ENCODE results near the gene LIMS2.
A peak's percentile ranks its signal among the peaks of the same experiment; 100 is the strongest.

The LIMS2 gene

GRCh38 chr2:127700527-127701192 lies 25.3 kb upstream of the LIMS2 start:
- H3K9ac ChIP-seq (ENCODE audit: low read depth, low read length, poor library complexity, severe bottlenecking): peak overlapping the region; percentile 76
- H3K4me3 ChIP-seq (ENCODE audit: low read length, poor library complexity, severe bottlenecking): peak overlapping the region; percentile 78
- H3K9me3 ChIP-seq (ENCODE audit: insufficient read depth, low read depth, low read length): no peaks in the 10 kb centered on the region
- TF ChIP-seq CTCF (conservative IDR thresholded peaks at IDR 0.05; ENCODE audit: low read length) (no peak), EZH2phosphoT487 (IDR thresholded peaks at IDR 0.05; ENCODE audit: borderline replicate concordance) (no peak)
- H3K9me2 ChIP-seq (replicated peaks; ENCODE audit: low read depth, low read length): no peaks in the 10 kb centered on the region
- H3F3A ChIP-seq (ENCODE audit: low read depth): peaks cover 3% of the 10 kb centered on the region; the same call in 1 of the 2 replicates
- peak overlapping the region; percentile 81 for H3K4me2 ChIP-seq (ENCODE audit: low read depth, low read length, poor library complexity, severe bottlenecking)
- peaks cover 26% of the 10 kb centered on the region for H4K20me1 ChIP-seq (ENCODE audit: insufficient read depth, low read length, poor library complexity, severe bottlenecking)
- no peaks in the 10 kb centered on the region; the same call in 1 of the 2 replicates for H3K36me3 ChIP-seq (ENCODE audit: insufficient read depth, low read length)
- H3K4me1 ChIP-seq (ENCODE audit: insufficient read depth, low read length, poor library complexity, severe bottlenecking): peaks cover 30% of the 10 kb centered on the region
- H3K27me3 ChIP-seq (ENCODE audit: insufficient read depth, low read length, poor library complexity, severe bottlenecking): no peaks in the 10 kb centered on the region
- H2AFZ ChIP-seq (ENCODE audit: low read length): peak overlapping the region; percentile 72
- H3K79me2 ChIP-seq (ENCODE audit: insufficient read depth, low read length): peaks cover 26% of the 10 kb centered on the region

GRCh38 chr2:127698553-127699355 lies 23.4 kb upstream of the LIMS2 start:
- Histone ChIP-seq H3F3A (ENCODE audit: low read depth) (no peaks in the 10 kb centered on the region), H3K4me1 (ENCODE audit: insufficient read depth, low read length, poor library complexity, severe bottlenecking) (peaks cover 21% of the 10 kb centered on the region), H2AFZ (ENCODE audit: low read length) (no peak overlapping the region), H3K4me3 (ENCODE audit: low read length, poor library complexity, severe bottlenecking) (no peak overlapping the region), H3K79me2 (ENCODE audit: insufficient read depth, low read length) (peaks cover 16% of the 10 kb centered on the region), H4K20me1 (ENCODE audit: insufficient read depth, low read length, poor library complexity, severe bottlenecking) (peaks cover 16% of the 10 kb centered on the region), H3K4me2 (ENCODE audit: low read depth, low read length, poor library complexity, severe bottlenecking) (no peak overlapping the region), H3K27me3 (ENCODE audit: insufficient read depth, low read length, poor library complexity, severe bottlenecking) (no peaks in the 10 kb centered on the region), H3K9me3 (ENCODE audit: insufficient read depth, low read depth, low read length) (no peaks in the 10 kb centered on the region), H3K9ac (ENCODE audit: low read depth, low read length, poor library complexity, severe bottlenecking) (no peak overlapping the region), H3K9me2 (replicated peaks; ENCODE audit: low read depth, low read length) (no peaks in the 10 kb centered on the region), H3K36me3 (ENCODE audit: insufficient read depth, low read length) (no peaks in the 10 kb centered on the region)
- no peak for TF ChIP-seq EZH2phosphoT487 (IDR thresholded peaks at IDR 0.05; ENCODE audit: borderline replicate concordance)

GRCh38 chr2:127697482-127698180 lies 22.3 kb upstream of the LIMS2 start:
- H3K79me2 ChIP-seq (ENCODE audit: insufficient read depth, low read length): peaks cover 5% of the 10 kb centered on the region
- H3K4me1 ChIP-seq (ENCODE audit: insufficient read depth, low read length, poor library complexity, severe bottlenecking): peaks cover 10% of the 10 kb centered on the region
- H3K4me3 ChIP-seq (ENCODE audit: low read length, poor library complexity, severe bottlenecking): no peak overlapping the region
- H2AFZ ChIP-seq (ENCODE audit: low read length): no peak overlapping the region
- H3K36me3 ChIP-seq (ENCODE audit: insufficient read depth, low read length): no peaks in the 10 kb centered on the region
- no peak overlapping the region for H3K4me2 ChIP-seq (ENCODE audit: low read depth, low read length, poor library complexity, severe bottlenecking)
- H3K9me3 ChIP-seq (ENCODE audit: insufficient read depth, low read depth, low read length): no peaks in the 10 kb centered on the region
- no peaks in the 10 kb centered on the region for H3K27me3 ChIP-seq (ENCODE audit: insufficient read depth, low read length, poor library complexity, severe bottlenecking)
- H4K20me1 ChIP-seq (ENCODE audit: insufficient read depth, low read length, poor library complexity, severe bottlenecking): peaks cover 5% of the 10 kb centered on the region
- no peaks in the 10 kb centered on the region for H3F3A ChIP-seq (ENCODE audit: low read depth)
- H3K9me2 ChIP-seq (replicated peaks; ENCODE audit: low read depth, low read length): no peaks in the 10 kb centered on the region
- TF ChIP-seq EZH2phosphoT487 (IDR thresholded peaks at IDR 0.05; ENCODE audit: borderline replicate concordance): no peak
- no peak for TF ChIP-seq CTCF (conservative IDR thresholded peaks at IDR 0.05; ENCODE audit: low read length)
- no peak overlapping the region for H3K9ac ChIP-seq (ENCODE audit: low read depth, low read length, poor library complexity, severe bottlenecking)

Measured in Loucy (cell line).